ENCODE results near the gene TMCO5A. TPM values are rescaled to one million over a fixed set of nuclear protein-coding genes. Genes with fewer than 3 reads are reported as not detected.

TMCO5A gene
- total and polyA plus RNA-seq, 9 of the 15 experiments (the other 6 are each of a cell fraction or from before 2014, with no cell fraction given) = not detected

DNA sequence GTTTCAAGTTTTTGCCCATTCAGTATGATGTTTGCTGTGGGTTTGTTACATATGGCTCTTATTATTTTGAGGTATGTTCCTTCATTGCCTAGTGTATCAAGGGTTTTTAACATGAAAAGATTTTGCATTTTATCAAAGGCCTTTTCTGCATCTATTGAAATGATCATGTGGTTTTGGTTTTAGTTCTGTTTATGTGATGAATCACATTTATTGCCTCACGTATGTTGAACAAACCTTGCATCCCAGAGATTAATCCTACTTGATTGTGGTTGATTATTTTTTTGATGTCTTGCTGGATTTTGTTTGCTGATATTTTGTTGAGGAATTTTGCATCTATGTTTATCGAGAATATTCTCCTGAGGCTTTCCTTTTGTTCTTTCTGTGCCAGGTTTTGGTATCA, 39.4 kb downstream of the TMCO5A start:
- in situ Hi-C loops (cut with MboI) = no loop called here
- WGBS (ENCODE audit: insufficient coverage, low coverage, missing lambda C conversion rate) = 7% methylated on average over 2 of the region's 2 CpGs
- Histone ChIP-seq H4K20me1 (replicated peaks; ENCODE audit: control insufficient read depth, insufficient read depth, low read length) (no peaks in the 10 kb centered on the region), H3K27ac (ENCODE audit: extremely low read depth, low read depth, low read length) (no peak overlapping the region), H3K9me3 (replicated peaks; ENCODE audit: control insufficient read depth, insufficient read depth, low read depth, low read length) (no peaks in the 10 kb centered on the region), H3K4me3 (no peak overlapping the region), H3K79me2 (ENCODE audit: control insufficient read depth, insufficient read depth, low read length) (no peaks in the 10 kb centered on the region), H3K4me2 (ENCODE audit: insufficient read depth, low read length) (no peak overlapping the region), H3K9me1 (ENCODE audit: control insufficient read depth, insufficient read depth, low read length) (no peaks in the 10 kb centered on the region), H3K36me3 (ENCODE audit: control insufficient read depth, insufficient read depth, low read length) (no peaks in the 10 kb centered on the region), H3K4me1 (replicated peaks in 1 of 2; ENCODE audit: control insufficient read depth in 2 of 2, insufficient read depth in 2 of 2, low read length in 2 of 2) (no peaks in the 10 kb centered on the region), H3K27me3 (ENCODE audit: control insufficient read depth in 2 of 2, insufficient read depth in 2 of 2, low read length in 2 of 2) (no peaks in the 10 kb centered on the region), H2AFZ (ENCODE audit: low read depth, low read length) (no peak overlapping the region), H3K9ac (ENCODE audit: insufficient read depth in 1 of 2, low read depth in 2 of 2, low read length in 2 of 2) (no peak overlapping the region)
- no TSS peak for BruUV-seq (replicated peaks)
- TF ChIP-seq RFX7 (CRISPR knock-in tag; IDR thresholded peaks at IDR 0.05) (no peak), NCOA1 (IDR thresholded peaks at IDR 0.05; ENCODE audit: low read depth) (no peak), GABPB1 (CRISPR knock-in tag; IDR thresholded peaks at IDR 0.05) (no peak), ZNF586 (CRISPR knock-in tag; conservative IDR thresholded peaks at IDR 0.05) (no peak), HDAC6 (IDR thresholded peaks at IDR 0.05; ENCODE audit: low read depth, low read length) (no peak), FUS (optimal IDR thresholded peaks at IDR 0.05; ENCODE audit: low read depth, low read length) (no peak), TGIF2 (CRISPR knock-in tag; IDR thresholded peaks at IDR 0.05) (no peak), RAD21 (CRISPR knock-in tag; conservative IDR thresholded peaks at IDR 0.05 in 1 of 2, IDR thresholded peaks at IDR 0.05 in 1 of 2) (no peak)
- ChIA-PET POLR2A (interaction anchor here (1.0 kb wide), 1 partner anchor 21 kb away, joined by 3 read pairs; no protein-coding TSS in a partner anchor), CTCF (ENCODE audit: low intra/inter-chr PET ratio) (no interaction called here)
- FAIRE-seq (no peak), ATAC-seq (no peak), DNase-seq (ENCODE audit: extremely low read depth in 1 of 4, low spot score in 3 of 4) (no peak)
- intact Hi-C loops (cut with micrococcal nuclease) = no loop called here
